Tongue (tissue), 2 donors: ENCODE measurements around the gene APOBEC3H. TPM values are rescaled to one million over a fixed set of nuclear protein-coding genes. Genes with fewer than 3 reads are reported as not detected.

Experiments
- DNase-seq: peaks from one replicate; pipeline ENCODE4 v3.0.0-alpha.2; 2015
- total RNA-seq: library from RNA; depleted of rRNA; stranded (reverse); fragments of >200 nt; gene quantifications from one replicate; pipeline ENCODE4 v1.2.3, GENCODE V29; 2014

APOBEC3H gene
- total RNA-seq, 1 donor from 2014 or later = not detected

DNA sequence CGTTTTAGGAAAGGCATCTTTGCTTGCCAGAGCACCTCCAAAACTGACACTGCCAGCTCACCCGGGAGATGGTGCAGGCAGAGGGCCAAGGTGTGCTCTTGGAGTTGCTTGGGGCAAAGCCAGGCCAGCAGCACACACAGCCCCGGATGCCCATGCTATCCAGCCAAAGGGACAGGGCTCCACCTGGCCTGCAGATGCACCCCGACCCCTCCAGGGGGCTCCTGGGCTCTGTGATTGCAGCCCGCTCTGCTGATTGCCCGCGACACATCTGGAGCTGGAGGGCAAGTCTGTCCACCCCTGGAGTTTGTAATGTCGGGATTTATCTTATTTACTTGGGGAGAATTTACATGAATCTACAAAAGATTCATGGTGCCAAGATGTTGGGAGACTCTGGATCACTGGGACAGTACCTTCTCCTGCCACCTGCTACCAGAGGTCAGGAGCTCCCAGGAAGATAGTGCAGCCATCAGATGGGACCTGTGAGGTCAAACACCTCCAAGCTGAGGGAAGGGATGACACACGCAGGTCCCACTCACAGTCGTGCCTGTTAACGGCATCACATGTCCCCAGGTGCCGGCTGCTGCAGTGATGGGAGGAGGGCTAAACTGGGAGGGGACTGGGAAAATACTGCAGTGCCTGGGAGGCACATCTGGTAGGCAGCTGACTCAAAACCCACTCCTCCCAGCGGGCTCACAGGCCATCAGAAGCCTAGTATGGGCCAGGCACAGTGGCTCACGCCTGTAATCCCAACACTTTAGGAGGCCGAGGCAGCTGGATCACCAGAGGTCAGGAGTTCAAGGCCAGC is 38.2 kb downstream of the APOBEC3H start:
- DNase-seq = peak; percentile 65

DNA sequence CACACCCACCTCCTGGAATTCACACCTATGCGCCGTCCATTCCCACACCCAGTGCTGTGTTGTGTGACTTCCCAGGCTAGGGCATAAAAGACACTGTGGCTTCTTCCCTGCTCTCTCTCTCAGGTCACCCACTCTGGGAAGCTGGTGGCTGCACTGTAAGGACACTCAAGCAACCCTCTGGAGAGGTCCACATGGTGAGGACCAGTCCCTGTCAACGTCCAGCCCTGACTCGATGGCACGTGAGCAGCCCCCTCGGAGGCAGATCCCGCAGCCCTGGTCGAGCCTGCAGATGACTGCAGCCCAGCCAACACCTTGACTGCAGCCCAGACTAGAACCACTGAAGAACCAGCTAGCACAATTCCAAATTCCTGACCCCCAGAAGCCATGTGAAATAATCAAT is 39.3 kb downstream of the APOBEC3H start:
- no peak for DNase-seq

DNA sequence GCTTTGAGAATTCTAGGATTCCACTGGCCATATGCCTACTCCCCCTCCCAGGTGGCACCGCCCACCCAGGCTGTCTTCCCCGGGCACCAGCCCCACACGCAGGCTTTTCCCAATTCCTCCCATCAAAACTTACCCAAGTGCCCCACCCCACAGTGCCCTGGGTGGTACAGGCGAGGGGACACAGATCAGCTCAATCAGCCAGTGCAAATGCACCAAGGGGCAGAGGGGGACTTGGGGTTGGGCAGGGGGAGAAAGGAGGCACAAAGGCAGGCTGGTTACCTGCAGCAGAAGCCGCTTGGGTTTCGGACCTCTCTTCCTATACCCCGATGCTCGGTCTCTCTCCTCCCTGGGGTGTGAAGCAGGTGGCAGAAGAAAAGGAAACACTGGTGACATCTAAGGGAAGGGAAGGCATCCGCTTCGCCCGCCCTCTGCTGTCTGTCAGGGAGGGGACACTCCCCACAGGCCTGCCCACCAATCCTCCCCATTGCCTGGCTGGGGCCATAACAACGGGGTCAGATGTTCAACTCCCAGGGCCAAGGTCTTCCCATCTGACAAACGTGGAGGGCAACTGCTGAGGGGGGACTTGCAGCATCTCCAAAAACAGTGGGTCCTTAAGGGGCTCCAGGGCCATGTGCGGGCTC is 41.4 kb downstream of the APOBEC3H start:
- DNase-seq = no peak

DNA sequence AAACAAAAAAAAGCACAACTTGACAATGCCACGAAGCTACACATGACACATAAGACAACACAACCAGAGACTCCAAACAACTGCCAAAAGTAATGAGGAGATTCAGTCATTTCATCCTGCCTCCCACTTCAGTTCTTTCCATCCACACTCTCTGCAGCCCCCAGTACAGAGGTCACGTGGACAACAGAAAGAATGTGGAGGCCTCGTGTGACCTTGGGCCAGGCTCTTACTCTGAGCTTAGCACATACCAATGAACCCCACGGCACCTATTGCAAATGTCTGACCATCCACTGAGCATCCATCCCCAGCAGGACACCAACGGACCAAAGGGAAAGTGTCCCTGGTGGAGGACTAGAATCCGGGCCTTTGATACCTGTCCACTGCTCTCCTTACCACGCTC is 42.9 kb downstream of the APOBEC3H start:
- DNase-seq = no peak

DNA sequence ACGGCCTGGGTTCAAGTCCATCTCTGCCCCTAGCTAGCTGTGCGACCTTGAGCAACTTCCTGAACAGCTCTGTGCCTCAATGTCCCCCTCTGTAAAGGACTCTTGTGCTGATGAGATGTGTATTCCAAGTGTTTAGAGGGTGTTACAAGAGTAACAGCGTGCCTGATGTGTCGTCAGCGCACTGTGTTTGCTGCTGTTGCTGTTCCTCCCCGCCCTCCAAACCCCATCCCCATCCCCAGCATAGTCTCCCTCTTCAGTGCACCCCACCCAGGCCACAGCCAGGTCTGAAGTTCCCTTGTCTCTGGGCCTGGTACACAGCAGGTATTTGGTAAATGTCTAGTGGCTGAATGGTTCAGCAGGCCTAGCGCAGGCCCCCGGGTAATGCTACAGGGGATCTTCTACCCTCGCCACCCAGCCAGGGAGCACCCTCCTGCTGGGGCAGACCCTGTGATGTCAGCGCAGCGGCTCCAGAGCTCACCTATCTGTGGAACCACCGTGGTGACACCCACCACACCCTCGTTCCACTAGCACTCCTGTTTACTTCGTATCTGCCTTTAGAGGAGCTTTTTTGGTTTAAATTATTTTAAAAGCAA is 45.1 kb downstream of the APOBEC3H start:
- DNase-seq = no peak

DNA sequence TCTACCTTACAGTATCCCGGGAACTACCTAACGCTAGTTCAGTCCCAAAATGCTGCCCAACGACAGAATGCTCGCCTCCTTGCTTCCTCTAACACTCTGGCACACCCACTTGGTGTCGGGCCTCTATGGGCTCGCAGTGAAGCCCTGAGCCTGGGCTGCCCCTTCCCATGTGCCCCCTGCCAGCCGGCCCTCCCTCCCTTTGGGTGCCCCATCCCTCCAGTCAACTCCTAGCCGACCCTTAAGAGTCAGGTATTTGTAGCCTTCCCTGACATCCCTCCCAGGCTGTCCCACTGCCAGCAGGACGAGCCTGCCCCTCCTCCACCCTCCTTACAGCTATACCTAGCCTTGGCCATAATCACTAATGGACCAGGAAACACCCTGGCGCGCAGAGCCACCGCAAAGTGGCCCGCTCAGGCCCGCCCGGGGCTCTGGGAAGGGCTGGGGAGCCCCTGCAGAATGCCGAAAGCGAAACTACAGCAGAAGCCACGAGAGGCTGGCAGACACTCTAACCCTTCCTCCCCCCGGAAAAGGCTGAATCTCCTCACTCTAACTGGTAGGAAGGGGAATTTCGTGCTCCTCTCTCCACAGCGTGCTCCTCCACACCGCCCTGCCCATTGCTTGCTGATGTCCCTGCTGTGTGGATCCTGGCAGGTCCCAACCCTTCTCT is 47.2 kb downstream of the APOBEC3H start:
- DNase-seq = no peak

DNA sequence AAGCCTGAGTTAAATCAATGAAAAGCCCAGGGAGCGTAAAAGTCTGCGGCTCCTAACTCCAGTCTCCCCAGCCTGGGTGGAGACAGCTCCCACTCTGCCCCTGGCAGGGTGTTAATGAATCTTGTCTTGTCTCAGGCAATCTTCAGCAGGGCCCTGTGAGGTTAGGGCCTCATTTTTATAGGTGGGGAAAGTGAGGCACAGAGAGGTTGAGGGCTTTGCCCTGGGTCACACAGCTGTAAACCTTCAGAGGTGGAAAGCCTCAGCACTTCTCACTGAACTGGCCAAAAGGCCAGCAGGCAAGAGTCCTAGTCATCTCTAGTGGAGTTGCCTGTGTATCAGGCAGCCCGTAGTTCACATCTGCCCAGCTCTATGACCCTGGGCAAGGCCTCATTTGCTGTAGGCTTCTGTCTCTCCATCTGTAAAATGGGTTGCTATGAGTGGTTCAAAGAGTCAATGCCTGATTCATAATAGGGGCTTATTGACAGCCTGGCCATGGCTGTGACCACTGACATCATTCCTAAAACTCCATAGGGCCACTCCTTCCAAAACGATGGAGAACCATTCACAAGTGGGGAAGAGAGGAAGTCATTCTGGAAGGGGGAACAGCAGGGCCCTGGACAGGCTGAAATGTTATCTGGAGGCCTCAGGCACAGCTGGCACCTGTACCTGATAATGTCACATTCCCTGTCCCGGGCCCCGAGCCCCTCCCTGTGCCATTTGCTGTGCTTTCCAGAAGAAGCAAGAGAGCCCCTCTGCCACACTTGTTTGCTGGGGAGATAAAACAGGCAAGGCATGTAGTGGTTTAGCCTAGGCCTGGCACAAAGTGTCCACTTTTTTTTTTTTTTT is 49.4 kb downstream of the APOBEC3H start:
- DNase-seq = no peak

DNA sequence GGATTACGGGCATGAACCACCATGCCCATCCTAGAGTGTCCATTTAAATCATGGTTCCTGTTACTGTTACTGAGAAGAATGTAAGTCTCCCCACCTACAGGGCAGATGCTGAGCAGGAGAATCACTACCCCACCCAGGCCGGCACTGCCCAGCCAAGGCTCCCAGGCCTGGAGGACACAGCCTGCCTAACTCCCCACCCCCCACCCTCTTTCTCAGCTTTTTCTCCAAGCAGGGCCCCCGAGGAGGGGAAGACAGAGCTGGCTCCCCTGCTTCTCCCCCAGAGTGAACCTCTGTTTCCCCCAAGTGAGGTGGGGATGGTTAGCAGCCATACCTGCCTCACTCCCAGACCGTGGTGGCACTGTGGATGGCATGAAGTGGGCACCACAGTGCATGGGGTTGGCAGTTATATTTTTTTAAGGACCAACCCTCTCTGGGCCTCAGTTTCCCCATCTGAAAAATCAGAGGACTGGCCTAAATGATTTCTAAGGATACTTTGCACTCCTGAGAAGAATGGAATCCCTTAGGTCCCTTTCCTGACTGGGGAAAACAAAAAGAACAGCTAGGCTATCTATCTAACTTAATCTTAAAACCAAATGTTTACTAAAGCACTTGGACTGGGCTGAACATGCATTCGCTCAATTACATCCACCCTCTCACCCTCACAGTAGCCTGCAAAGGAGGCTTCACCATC is 50.4 kb downstream of the APOBEC3H start:
- no peak for DNase-seq

DNA sequence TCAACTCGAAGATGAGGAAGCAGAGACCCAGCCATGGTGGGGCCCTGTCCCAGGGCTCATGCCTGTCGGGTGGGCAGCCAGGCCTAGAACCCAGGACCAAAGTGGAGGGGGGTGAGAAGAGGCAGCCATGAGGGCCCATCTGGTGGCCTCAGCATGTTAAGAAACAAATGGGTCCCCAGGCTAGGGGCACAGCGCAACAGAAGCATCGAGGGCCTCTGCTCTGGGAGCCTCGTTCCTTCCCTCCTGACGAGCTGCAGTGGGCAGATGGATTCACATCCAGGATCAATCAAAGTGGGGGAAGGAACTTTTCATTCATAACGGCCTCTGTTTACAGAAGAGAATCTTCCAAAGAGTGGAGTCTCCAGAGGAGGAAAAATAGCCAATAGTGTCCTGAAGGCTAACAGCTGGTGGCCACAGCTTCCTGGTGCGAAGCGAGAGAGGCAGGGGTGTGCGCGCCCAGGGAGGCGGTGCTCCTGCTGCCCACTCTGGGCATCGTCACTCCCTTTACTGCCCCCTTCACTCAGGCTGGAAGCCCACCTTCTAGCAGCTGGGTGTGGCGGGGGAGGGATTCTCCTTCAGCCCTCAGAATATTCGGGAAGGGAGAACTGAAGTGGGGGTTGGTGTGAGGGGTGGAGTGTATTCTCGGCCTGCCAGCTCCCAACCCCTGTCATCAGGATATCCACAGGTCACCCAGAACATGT is 51.1 kb downstream of the APOBEC3H start:
- DNase-seq = no peak

DNA sequence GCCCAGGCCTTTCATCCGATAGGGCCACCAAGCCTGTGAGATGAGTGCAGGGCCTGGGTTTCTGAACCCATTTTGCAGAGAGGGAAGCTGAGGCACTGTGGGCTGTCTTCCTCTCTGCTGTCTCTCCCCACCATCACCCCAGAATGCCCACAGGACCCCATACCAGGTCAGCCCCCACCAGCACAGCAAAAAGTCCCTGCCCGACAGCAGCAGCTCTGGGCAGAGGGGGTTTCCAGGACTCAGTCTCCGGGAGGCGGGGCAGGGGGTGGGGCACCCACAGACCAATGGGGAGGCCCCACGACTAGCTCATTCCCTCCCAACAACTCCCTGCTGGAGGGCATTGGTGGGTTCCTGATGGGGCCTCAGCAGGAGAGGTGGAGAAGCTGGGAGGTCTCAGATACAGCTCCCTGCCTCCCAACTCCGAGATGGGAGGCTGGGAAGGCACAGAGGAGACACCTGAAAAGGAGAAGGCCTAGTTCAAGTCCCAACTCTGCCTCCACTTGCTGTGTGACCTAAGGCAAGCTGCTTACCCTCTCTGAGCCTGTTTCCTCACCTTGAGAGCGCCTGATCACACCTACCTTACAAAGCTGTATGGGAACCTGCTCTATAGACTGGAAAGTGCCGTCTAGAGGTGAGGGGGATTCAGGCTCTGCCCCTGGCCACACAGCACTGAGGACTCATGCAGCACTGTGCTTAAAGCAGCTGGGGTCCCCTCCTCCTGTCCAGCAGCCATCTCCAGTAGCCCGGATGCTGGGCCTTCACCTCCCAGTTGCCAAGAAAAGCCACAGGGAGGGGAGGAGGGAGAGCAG is 51.9 kb downstream of the APOBEC3H start:
- DNase-seq = no peak

DNA sequence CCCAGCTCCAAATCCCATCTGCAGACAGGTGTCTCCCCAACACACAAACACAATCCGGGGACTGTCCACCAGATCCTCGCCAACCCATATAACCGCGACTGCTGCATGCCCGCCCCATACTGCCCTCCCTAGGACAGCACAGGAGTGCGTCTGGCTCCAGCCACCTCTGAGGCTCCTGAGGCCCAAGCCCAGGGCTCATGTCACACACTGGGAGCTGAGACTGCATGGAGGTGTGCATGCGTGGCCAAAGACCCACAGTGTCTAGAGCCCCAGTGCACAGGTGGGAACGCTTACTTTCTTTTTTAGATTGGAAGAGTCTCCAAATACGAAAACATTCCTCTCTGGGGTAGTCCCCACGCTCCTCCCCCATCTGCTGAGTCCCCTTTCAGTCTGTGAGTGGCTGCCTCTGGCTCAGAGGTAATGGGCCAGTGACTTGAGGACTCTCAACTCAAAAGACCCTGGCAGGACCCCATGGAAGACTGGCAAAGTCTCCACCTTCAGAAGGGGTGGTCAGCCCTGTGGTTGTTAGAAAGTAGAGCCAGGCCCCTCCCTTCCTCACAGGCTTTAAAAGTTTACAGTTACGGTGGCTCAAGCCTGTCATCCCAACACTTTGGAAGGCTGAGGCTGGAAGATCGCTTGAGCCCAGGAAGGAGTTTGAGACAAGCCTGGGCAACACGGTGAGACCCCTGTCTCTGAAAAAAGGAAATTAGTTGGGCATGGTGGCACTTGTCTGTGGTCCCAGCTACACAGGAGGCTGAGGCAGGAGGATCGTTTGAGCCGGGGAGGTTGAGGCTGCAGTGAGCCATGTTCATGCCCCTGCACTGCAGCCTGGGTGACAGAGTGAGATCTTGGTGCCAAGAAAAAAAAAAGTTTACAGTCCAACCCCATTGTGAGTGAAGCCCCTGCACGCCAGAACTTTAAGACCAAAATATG is 53.1 kb downstream of the APOBEC3H start:
- no peak for DNase-seq

DNA sequence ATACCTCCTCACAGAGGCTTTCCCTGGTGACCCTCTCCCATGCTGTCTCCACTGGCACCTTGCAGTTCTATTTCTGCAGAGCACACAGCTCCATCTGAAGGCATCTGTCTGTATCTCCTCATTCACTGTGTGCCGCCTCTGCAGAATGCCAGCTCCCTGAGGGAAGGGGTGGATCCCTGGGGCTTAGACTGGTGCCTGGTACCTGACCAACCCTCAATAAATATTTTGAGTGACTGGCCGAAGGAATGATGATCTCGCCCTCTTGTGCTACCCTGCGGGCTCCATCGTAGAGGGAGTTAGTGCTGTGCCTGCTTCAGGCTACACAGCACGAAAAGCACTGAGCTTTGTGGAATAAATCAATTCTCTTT is 53.8 kb downstream of the APOBEC3H start:
- no peak for DNase-seq

DNA sequence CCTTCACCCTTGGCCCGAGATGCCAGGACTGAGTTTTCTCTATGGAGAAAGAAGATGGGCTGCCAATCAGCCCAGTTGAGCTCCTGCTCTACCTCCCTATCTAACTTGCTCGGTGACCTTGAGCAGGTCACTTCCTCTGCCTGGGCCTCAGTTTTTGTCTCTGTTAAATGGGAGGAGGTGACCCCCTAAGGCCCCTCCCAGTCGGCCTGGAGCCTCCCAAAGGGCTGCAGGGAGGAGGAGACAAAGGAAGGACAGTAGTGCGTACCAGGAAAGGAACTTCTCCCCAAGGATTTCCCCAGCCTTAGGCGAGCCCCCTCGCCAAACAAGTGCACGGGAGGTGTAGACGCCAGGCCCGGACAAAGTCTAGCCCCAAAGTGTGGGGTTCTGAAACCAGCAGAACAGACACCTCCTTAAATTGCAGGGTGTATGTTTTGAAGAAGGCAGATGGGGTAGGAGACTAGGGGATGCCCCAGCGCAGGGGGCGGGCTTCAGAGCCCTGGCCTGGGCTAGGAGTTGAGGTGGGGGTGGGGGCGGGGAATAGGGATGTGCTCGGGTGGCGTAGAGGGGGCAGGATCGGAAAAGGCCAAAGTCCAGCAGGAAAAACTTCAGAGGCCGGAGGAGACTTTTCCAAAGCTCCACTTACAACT is 54.4 kb downstream of the APOBEC3H start:
- DNase-seq = no peak

DNA sequence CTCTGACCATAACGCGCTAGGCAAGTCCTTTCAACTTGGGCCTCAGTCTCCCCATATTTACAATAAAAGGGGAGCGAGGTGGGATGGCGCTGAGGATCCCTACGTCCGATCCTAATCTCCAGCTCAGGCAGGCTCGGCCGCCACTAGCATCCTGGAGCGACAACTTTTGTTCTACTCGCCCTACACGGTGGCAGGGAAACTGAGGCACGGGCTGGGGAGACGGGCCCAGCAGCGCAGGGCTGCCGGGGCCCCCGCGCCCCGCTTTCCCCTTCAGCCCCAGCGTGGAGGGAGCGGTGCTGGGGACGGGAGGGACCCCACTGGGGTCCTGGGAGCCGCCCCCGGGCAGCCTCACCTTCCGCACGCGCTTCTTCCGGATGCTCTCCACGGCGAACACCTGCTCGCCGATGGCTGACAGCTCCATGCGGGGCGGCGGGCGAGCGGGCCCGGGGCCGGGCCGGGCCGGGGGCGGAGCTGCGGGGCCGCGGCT is 55.0 kb downstream of the APOBEC3H start:
- no peak for DNase-seq

DNA sequence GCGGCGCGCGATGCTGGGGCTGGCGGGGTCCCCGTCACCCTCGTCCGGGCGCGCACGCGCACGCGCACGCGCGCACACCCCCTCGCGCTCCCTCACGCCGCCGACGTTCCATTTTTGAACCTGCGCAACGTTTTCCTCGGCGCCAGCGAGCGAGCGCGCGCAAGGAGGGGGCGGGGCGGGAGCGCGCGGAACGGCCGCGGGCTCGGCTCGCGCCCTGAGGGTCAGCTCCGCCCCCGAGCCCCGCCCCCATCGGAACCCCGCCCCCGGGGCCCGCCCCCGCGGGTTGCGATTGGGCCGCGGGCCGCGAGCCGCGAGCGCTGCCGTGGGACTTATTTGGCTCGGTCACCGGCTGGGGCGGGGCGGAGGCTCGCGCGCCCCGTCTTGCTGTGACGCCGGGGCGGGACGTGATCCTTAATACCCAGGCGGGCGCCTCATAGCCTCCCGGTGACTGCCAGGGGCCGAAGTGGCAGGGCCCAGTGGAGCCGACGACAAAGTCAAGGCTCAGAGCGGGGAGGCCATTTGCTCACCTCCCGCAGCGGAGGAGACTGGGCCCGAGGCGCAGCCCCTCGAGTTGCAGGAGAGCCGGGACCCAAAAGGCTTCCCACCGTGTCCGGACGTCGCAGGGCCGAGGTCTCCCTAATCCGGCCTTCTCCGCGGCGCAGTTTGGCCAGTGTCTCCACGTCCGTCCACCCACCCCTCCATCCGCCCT is 55.6 kb downstream of the APOBEC3H start, which contains the start of gene CBX7:
TSS of gene CBX7 (minus strand) at position 170 of the 709 bp plus-strand sequence. CDS start 236 bp downstream, outside the sequence.
- peak; percentile 92 for DNase-seq

DNA sequence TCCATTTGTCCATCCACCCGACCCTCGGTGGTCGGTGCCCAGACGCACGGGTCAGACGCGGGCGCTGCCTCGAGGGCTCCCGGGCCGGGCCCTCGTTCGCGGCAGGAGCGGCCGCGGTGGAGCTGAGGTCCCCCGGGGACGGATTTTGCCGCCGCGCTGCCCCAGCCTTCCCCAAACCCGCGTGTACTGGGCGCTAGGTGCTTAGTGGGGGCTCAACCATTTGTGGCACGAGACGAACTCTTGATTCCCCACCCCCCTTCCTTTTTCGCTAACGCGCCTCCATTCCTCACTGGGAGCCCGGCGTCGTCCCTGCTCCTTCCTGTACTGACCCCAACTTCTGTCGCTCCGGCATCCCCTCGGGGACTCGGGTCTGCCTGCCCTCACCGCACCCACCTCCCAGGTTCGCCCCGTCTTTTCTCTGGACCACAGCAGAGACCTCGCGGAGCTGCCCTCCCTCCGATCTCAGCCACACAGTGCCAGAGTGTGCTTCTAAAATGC is 56.2 kb downstream of the APOBEC3H start:
- no peak for DNase-seq
